ENCODE results near the gene LARP4B.

Gene LARP4B

DNA sequence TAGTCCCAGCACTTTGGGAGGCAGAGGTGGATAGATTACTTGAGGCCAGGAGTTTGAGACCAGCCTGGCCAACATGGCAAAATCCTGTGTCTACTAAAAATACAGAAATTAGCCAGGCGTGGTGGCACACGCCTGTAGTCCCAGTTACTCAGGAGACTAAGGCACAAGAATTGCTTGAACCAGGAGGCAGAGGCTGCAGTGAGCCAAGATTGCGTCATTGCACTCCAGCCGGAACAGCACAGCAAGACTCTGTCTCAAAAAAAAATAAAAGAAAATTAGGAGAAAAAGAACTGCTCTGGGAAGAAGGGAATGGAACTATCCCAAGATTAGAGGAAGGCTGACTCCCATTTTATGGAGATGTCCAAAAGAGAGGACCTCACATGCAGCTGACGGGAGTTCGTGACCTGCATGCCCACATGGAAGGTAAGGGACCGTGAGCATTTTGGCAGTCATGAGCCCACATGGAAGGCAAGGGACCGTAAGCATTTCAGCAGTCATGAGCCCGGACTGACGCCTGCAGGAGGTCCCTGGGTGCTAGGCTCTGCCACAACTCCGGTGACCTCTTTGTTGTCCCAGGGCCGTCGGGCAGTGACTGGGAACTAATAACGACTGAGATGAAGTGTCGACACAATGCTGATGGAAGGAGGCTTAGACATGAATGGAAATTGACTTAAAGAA lies 38.1 kb upstream of the LARP4B start:
- Histone ChIP-seq H3K9ac (ENCODE audit: low read length) (no peak overlapping the region), H3K9me3 (ENCODE audit: control insufficient read depth, low read length) (peaks cover 3% of the 10 kb centered on the region), H3K36me3 (ENCODE audit: control insufficient read depth, insufficient read depth, low read length, severe bottlenecking) (no peaks in the 10 kb centered on the region), H3K4me3 (ENCODE audit: low read length) (no peak overlapping the region), H3K4me1 (ENCODE audit: control insufficient read depth, insufficient read depth, low read length) (peaks cover 21% of the 10 kb centered on the region), H3K27me3 (replicated peaks; ENCODE audit: control insufficient read depth, insufficient read depth, low read length) (no peaks in the 10 kb centered on the region)
- DNase-seq (ENCODE audit: low read depth): no peak

GRCh38 chr10:968546-969199 lies 37.2 kb upstream of the LARP4B start:
- DNase-seq (ENCODE audit: low read depth): no peak
- H3K4me3 ChIP-seq (ENCODE audit: low read length): no peak overlapping the region
- H3K4me1 ChIP-seq (ENCODE audit: control insufficient read depth, insufficient read depth, low read length): peaks cover 21% of the 10 kb centered on the region
- H3K9me3 ChIP-seq (ENCODE audit: control insufficient read depth, low read length): peaks cover 3% of the 10 kb centered on the region
- no peaks in the 10 kb centered on the region for H3K36me3 ChIP-seq (ENCODE audit: control insufficient read depth, insufficient read depth, low read length, severe bottlenecking)
- no peaks in the 10 kb centered on the region for H3K27me3 ChIP-seq (replicated peaks; ENCODE audit: control insufficient read depth, insufficient read depth, low read length)
- H3K9ac ChIP-seq (ENCODE audit: low read length): no peak overlapping the region

GRCh38 chr10:966466-967235 lies 35.1 kb upstream of the LARP4B start:
- no peak for DNase-seq (ENCODE audit: low read depth)
- H3K27me3 ChIP-seq (replicated peaks; ENCODE audit: control insufficient read depth, insufficient read depth, low read length): no peaks in the 10 kb centered on the region

DNA sequence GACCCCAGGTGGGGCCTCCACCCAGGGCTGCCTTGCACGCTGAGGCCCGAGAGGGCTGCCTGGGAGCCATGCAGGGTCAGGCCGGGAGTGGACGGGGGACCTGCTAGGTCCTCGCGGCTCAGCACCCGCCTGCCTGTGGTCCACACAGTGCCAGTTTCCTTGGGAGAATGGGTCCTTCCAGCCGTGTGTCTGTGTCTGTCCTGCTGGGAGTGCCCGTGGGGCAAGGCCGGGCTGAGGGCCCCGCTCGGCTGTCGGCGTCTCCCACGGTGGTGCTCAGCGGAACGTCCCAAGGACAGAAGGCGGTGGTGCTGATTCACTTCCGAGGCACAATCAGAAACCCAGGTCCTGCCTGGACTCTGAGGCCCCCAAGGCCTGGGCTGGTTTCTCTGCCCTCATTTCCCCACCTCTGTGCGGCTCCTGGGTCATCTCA lies 33.5 kb upstream of the LARP4B start:
- Histone ChIP-seq H3K9ac (ENCODE audit: low read length) (no peak overlapping the region), H3K4me1 (ENCODE audit: control insufficient read depth, insufficient read depth, low read length) (peaks cover 2% of the 10 kb centered on the region), H3K27me3 (replicated peaks; ENCODE audit: control insufficient read depth, insufficient read depth, low read length) (peaks cover 2% of the 10 kb centered on the region), H3K9me3 (ENCODE audit: control insufficient read depth, low read length) (peaks cover 3% of the 10 kb centered on the region), H3K36me3 (ENCODE audit: control insufficient read depth, insufficient read depth, low read length, severe bottlenecking) (no peaks in the 10 kb centered on the region), H3K4me3 (ENCODE audit: low read length) (no peak overlapping the region)
- no peak for DNase-seq (ENCODE audit: low read depth)

More at GRCh38 chr10:966466-967235, 35.1 kb upstream of the LARP4B start:
- Histone ChIP-seq H3K9ac (ENCODE audit: low read length) (no peak overlapping the region), H3K9me3 (ENCODE audit: control insufficient read depth, low read length) (peaks cover 3% of the 10 kb centered on the region), H3K4me3 (ENCODE audit: low read length) (no peak overlapping the region), H3K4me1 (ENCODE audit: control insufficient read depth, insufficient read depth, low read length) (peaks cover 19% of the 10 kb centered on the region), H3K36me3 (ENCODE audit: control insufficient read depth, insufficient read depth, low read length, severe bottlenecking) (no peaks in the 10 kb centered on the region)

DNA sequence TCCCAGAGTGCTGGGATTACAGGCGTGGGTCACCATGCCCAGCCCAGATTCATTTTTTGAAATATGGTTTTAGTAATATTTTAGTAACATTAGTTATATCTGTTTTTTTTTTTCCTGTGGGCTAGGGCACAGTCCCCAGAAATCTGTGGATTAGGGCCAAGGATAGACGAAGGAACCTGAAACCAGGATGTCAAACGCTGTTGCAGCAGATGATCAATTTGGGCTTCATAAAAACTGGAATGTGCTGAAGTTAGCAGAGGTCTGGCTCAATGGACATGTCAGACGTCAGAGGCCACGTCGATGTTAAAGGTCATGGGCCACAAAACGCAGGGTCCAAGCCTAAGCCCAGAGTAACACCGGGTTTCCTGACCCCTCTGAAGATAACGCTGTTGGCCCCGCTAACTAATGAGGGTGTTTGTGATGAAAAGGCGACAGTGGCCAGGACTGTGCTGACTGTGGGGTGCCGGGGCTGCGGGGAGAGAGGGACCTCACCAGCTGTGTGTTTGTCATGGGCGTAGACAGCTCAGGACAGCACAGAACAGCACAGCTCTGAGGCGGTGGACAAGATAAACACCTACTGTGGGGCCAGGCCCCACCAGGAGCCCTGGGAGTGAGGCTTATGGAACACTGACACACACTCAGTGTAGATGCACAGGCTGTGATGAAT lies 32.9 kb upstream of the LARP4B start:
- Histone ChIP-seq H3K9ac (ENCODE audit: low read length) (no peak overlapping the region), H3K27me3 (replicated peaks; ENCODE audit: control insufficient read depth, insufficient read depth, low read length) (peaks cover 5% of the 10 kb centered on the region), H3K4me1 (ENCODE audit: control insufficient read depth, insufficient read depth, low read length) (no peaks in the 10 kb centered on the region), H3K9me3 (ENCODE audit: control insufficient read depth, low read length) (peaks cover 3% of the 10 kb centered on the region), H3K36me3 (ENCODE audit: control insufficient read depth, insufficient read depth, low read length, severe bottlenecking) (no peaks in the 10 kb centered on the region), H3K4me3 (ENCODE audit: low read length) (no peak overlapping the region)
- DNase-seq (ENCODE audit: low read depth): no peak

DNA sequence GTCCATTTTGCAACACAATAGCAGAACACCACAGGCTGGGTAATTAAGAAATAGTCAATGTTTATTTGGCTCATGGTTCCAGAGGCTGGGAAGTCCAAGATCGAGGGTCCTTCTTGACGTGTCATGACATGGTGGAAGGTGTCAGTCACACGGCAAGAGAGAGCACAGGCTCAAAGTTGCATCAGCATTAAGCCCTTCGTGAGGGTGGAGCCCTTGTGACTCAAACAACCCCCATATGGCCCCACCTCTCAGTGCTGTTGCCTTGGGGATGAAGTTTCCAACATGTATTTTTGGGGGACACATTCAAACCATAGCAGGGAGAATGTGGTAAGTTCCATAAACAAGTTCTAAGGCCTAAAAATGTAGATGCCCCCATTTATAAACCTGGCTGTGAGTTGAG lies 32.1 kb upstream of the LARP4B start:
- DNase-seq (ENCODE audit: low read depth): no peak
- H3K9me3 ChIP-seq (ENCODE audit: control insufficient read depth, low read length): peaks cover 3% of the 10 kb centered on the region
- H3K4me3 ChIP-seq (ENCODE audit: low read length): no peak overlapping the region
- H3K36me3 ChIP-seq (ENCODE audit: control insufficient read depth, insufficient read depth, low read length, severe bottlenecking): no peaks in the 10 kb centered on the region
- H3K27me3 ChIP-seq (replicated peaks; ENCODE audit: control insufficient read depth, insufficient read depth, low read length): peaks cover 9% of the 10 kb centered on the region
- H3K9ac ChIP-seq (ENCODE audit: low read length): no peak overlapping the region
- peaks cover 2% of the 10 kb centered on the region for H3K4me1 ChIP-seq (ENCODE audit: control insufficient read depth, insufficient read depth, low read length)

- peaks cover 3% of the 10 kb centered on the region for H3K9me3 ChIP-seq (ENCODE audit: control insufficient read depth, low read length)
- H3K27me3 ChIP-seq (replicated peaks; ENCODE audit: control insufficient read depth, insufficient read depth, low read length): peaks cover 13% of the 10 kb centered on the region
- H3K4me1 ChIP-seq (ENCODE audit: control insufficient read depth, insufficient read depth, low read length): peaks cover 2% of the 10 kb centered on the region
- H3K9ac ChIP-seq (ENCODE audit: low read length): no peak overlapping the region
- DNase-seq (ENCODE audit: low read depth): no peak
- H3K4me3 ChIP-seq (ENCODE audit: low read length): no peak overlapping the region
- H3K36me3 ChIP-seq (ENCODE audit: control insufficient read depth, insufficient read depth, low read length, severe bottlenecking): no peaks in the 10 kb centered on the region
Observed at GRCh38 chr10:963186-963585, 31.7 kb upstream of the LARP4B start.

- H3K4me3 ChIP-seq (ENCODE audit: low read length): no peak overlapping the region
- H3K9me3 ChIP-seq (ENCODE audit: control insufficient read depth, low read length): peaks cover 3% of the 10 kb centered on the region
- no peak for DNase-seq (ENCODE audit: low read depth)
- no peaks in the 10 kb centered on the region for H3K36me3 ChIP-seq (ENCODE audit: control insufficient read depth, insufficient read depth, low read length, severe bottlenecking)
- peaks cover 17% of the 10 kb centered on the region for H3K27me3 ChIP-seq (replicated peaks; ENCODE audit: control insufficient read depth, insufficient read depth, low read length)
- H3K9ac ChIP-seq (ENCODE audit: low read length): no peak overlapping the region
- H3K4me1 ChIP-seq (ENCODE audit: control insufficient read depth, insufficient read depth, low read length): peaks cover 2% of the 10 kb centered on the region
Observed at GRCh38 chr10:962342-962741, 30.8 kb upstream of the LARP4B start.

DNA sequence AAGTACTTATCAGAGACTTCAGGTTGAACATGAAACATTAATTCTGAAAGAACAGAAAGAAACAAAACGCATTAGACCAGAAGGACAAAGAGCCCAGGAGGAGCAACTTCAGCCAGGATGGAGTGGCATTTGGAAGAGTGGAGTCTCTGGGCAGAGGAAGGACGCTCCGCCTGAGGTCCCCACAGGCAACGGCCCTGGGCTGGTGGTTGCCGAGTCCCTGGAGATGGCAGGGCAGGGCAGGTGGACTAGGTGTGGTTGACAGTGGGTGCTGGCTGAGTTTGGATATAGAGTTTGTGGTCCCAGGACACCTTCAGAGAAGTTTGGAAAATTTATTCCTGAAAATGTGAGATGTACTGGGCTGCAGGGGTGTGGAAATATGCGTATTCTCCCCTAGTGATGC lies 27.4 kb upstream of the LARP4B start:
- DNase-seq (ENCODE audit: low read depth): no peak
- no peaks in the 10 kb centered on the region for H3K36me3 ChIP-seq (ENCODE audit: control insufficient read depth, insufficient read depth, low read length, severe bottlenecking)
- H3K4me3 ChIP-seq (ENCODE audit: low read length): no peak overlapping the region
- peaks cover 2% of the 10 kb centered on the region for H3K4me1 ChIP-seq (ENCODE audit: control insufficient read depth, insufficient read depth, low read length)
- H3K9me3 ChIP-seq (ENCODE audit: control insufficient read depth, low read length): no peaks in the 10 kb centered on the region
- no peak overlapping the region for H3K9ac ChIP-seq (ENCODE audit: low read length)
- H3K27me3 ChIP-seq (replicated peaks; ENCODE audit: control insufficient read depth, insufficient read depth, low read length): peaks cover 32% of the 10 kb centered on the region

DNA sequence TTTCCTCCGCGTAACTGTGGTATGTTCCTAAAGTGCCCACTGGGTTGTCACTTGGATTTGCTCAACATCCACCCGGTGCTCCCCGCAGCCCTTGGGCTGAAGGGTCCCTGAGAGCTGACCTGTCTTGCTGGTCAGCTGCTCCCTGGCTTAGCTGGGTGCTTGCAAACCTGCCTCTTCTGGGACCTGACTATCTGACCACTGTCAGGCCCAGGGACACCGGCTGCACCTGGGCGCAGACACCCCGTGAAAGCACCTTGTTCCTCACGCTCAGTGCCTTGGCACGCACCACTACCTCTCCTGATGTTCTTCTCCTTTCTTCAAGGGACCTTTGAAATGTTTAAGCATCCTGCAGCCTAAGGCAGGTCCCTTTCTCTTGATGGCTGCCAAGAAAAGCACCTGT lies 26.6 kb upstream of the LARP4B start:
- H3K4me3 ChIP-seq (ENCODE audit: low read length): no peak overlapping the region
- no peak overlapping the region for H3K9ac ChIP-seq (ENCODE audit: low read length)
- H3K27me3 ChIP-seq (replicated peaks; ENCODE audit: control insufficient read depth, insufficient read depth, low read length): peaks cover 36% of the 10 kb centered on the region
- peaks cover 2% of the 10 kb centered on the region for H3K4me1 ChIP-seq (ENCODE audit: control insufficient read depth, insufficient read depth, low read length)
- no peak for DNase-seq (ENCODE audit: low read depth)
- no peaks in the 10 kb centered on the region for H3K36me3 ChIP-seq (ENCODE audit: control insufficient read depth, insufficient read depth, low read length, severe bottlenecking)
- H3K9me3 ChIP-seq (ENCODE audit: control insufficient read depth, low read length): no peaks in the 10 kb centered on the region

DNA sequence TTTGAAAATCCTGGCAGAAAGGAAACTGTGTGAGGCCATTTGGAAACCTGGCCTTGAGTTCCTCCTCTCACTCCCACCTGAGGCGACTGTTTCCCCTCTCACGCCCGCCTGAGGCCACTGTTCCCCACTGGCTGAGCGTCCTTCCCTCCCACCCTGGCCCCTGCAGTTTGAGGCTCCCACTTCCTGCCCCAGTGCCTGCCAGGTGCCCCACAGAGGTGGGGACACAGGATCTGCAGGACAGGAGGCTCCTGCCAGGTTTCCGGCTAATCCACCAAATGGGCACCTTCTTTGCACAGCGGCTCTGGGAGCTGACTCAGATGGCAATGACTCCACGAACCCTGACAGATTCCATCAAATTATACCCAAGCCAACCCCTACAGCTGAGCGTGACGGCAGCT lies 24.3 kb upstream of the LARP4B start:
- Histone ChIP-seq H3K4me3 (ENCODE audit: low read length) (no peak overlapping the region), H3K4me1 (ENCODE audit: control insufficient read depth, insufficient read depth, low read length) (peaks cover 2% of the 10 kb centered on the region), H3K9me3 (ENCODE audit: control insufficient read depth, low read length) (no peaks in the 10 kb centered on the region), H3K9ac (ENCODE audit: low read length) (no peak overlapping the region), H3K36me3 (ENCODE audit: control insufficient read depth, insufficient read depth, low read length, severe bottlenecking) (no peaks in the 10 kb centered on the region), H3K27me3 (replicated peaks; ENCODE audit: control insufficient read depth, insufficient read depth, low read length) (peaks cover 38% of the 10 kb centered on the region)
- DNase-seq (ENCODE audit: low read depth): no peak

Data from adipocyte (in vitro differentiated cells).